HG02759 (cell line): ENCODE measurements around the gene BEGAIN.
"Not testable (repeated sequence)": the region's sequence is repeated elsewhere in the genome, so short reads cannot be mapped to it uniquely, and the experiment has no call there.

Source experiments
- ATAC-seq: cut with Tn5 transposase; IDR thresholded peaks from one replicate; pipeline ENCODE4 v1.9.1; 2021; ENCODE audit warnings: mild to moderate bottlenecking, moderate library complexity; ENCODE audit not compliant: unreplicated experiment

Gene BEGAIN

DNA sequence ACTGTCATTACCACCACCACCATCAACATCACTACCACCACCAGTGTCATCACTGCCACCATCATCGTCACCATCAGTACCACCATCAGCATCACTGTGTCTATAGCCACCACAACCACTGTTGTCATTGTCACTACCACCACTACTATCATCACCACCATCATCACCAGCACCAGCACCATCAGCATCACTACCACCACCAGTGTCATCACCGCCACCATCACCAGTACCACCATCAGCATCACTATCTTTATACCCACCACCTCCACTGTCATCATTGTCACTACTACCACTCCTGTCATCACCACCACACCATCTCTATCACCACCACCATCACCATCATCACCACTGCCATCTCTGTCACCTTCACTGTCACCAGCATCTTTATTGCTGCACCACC is 60.6 kb downstream of the BEGAIN start:
- no peak for ATAC-seq

GRCh38 chr14:100526057-100526456 is 61.2 kb downstream of the BEGAIN start:
- no peak for ATAC-seq

- no peak for ATAC-seq
Observed at GRCh38 chr14:100525615-100526014, 61.6 kb downstream of the BEGAIN start.

DNA sequence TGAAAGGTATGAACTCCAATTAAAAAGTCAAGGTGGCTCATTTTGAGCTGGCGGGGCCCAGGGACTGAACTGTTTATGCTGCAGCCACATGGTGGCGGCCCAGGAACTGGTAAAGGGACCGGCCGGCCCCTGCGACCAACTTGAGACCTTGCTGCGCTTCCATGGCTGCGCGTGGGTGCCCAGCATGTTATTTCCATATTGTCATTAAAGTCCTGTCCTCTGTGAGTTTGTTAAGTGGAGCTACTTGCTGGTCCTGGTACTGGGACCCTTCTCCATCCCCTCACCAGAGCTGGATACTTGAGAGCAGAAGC is 62.3 kb downstream of the BEGAIN start:
- ATAC-seq: no peak

DNA sequence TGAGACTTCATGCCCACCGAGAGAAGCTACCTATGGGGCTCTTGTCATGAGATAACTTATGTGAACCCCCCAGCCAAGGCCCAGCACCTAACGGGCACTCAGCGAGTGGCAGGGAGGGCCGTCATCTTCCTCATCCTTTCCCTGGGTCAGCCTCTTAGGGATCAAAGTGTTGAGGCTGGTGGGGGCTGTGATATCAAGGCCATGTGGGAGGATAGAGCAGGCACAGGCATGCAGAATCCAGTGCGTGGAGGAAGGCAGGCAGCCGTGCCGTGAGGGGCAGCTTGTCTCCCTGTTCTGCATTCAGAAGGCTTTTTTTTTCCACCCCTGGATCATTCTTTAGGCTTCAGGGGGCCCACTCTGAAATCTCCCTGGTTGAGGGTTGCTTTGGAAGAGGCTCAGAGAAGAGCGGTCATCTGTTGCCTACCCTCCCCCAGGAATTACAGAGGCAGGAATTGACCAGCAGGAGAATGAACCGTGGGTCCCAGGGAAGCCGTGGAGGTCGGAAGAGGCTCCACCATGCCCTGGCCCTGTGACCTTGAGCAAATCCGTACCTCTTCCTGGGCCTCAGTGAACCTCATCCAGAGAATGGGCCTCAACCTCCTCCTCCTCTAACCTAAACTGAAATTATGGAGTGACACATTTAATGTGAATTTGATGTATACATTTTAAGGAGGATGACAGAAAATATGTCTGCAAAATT is 62.8 kb downstream of the BEGAIN start:
- ATAC-seq: no peak

GRCh38 chr14:100523843-100524169 is 63.4 kb downstream of the BEGAIN start:
- ATAC-seq: no peak

DNA sequence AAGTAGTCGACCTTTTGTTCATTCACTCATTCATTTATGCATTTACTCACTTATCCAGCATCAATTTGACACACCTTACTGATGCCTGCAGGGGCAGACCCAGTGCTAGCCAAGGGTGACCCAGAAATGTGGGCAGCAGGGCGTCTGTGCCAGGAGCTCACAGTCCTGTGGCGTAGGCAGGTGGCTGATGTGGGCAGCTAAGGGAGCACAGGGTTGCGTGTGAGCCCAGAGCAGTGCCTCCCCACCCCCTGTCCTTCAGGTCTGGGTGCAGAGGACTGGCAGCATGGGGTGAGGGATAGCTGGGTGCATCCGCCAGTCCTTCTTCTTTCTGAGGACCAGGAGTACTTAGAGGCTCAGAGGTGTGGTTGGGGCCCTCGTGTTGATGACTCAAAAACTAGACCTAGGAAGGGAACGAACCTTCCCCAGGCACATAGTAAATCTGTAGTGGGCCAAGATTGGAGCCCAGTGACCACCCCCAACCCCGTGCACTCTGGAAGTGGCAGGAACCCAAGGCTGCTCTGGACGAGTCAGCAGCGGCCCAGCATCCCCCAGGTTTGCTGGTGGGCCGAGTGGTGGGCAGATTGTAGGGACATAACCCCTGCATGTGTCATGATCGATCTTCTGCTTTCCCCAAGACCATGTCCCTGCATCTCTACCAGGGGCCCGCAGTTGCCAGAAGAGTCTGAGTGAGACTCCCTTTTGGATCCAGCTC is 63.9 kb downstream of the BEGAIN start:
- no peak for ATAC-seq

- ATAC-seq: no peak
Observed at GRCh38 chr14:100522616-100523099, 64.6 kb downstream of the BEGAIN start.

- ATAC-seq: not testable (repeated sequence)
Observed at GRCh38 chr14:100506053-100506452, 81.2 kb downstream of the BEGAIN start.

GRCh38 chr14:100504372-100505078 is 82.7 kb downstream of the BEGAIN start:
- ATAC-seq: no peak

- no peak for ATAC-seq
Observed at GRCh38 chr14:100503251-100503650, 84.0 kb downstream of the BEGAIN start.

DNA sequence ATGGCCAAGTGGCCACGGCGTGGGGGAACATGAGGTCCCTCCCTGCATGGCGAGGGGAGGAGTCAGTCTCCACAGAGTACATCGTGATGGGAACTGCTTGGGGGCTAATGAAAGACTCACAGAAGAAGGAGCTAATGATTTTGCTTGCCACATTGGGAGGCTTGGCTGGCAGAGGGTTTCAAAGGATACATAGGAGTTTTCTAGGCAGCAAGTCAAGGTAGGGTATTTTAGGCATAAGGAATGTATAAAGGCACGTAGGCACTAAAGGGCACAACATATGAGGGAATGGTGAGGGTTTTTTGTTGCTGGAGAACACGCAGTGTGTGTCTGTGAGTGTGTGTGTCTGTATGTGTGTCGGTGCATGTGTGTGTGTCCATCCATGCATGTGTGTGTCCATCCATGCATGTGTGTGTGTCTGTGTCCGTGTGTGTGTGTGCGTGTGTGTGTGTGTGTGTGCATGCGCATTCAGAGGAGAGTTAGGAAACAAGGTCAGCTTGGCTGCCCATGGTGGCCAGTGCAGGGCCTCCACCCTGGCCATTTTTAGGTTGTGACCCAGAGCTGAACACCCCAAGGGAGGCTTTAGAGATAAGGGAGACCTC is 84.5 kb downstream of the BEGAIN start:
- ATAC-seq: no peak

DNA sequence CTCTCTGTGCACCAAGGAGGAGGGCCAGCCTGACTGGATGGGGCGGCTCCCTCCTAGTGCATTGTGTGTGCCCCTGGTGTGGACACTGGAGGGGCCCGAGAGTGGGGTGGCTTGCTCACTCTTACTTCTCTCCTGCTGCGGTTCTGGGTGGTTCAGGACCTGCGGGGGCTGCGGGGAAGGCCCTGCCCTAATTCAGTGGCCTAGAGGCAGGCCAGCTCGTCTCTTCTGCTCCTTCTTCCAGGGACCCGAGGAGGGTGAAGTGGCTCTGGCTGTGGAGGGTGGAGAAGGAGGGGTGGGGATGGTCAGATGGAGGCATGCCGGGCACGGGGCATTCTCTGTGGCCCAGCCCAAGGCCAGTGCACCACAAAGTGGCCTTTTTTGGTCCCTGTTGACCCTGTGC is 87.1 kb downstream of the BEGAIN start:
- ATAC-seq: no peak

DNA sequence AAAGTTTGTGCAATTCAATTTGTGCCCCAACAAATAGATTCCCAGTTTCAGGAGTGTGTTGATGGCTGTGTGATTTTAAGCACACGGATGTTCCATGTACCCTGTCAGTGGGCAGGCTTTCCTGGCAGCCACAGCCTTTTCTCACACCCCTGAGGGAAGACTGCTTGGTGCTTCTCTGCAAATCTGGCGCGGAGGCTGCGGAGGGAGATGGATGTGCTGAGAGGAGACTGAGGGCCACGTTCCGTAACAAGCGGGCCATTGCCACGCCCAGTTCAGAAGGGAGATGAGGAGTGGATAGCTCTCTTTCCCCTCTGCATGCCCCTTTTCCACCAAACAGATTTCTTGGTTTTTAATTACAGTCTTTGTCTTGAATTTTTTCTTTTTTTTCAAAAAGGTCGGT is 89.1 kb downstream of the BEGAIN start:
- no peak for ATAC-seq

- no peak for ATAC-seq
Observed at GRCh38 chr14:100495917-100496316, 91.3 kb downstream of the BEGAIN start.

DNA sequence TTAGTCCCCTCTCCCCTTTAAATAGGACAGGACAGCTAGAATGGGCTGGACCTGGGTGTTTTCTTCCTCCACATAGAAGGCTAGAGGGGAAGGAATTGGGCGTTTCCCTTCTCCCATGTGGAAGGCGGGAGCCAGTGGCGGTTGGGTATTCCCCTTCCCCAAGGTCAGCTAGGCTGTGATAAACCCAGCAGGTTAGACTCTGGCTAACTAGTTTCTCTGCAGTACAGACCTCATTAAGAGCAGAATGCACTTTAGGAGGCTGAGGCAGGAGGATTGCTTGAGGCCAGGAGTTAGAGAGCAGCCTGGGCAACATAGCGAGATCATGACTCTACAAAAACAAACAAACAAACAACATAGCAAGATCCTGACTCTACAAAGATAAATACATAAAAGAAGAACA is 92.6 kb downstream of the BEGAIN start:
- no peak for ATAC-seq

GRCh38 chr14:100490252-100490651 is 97.0 kb downstream of the BEGAIN start:
- no peak for ATAC-seq

- ATAC-seq: no peak
Observed at GRCh38 chr14:100488057-100488456, 99.2 kb downstream of the BEGAIN start.

- no peak for ATAC-seq
Observed at GRCh38 chr14:100487304-100487703, 99.9 kb downstream of the BEGAIN start.
